HepG2 (cell line): ENCODE data around the gene SNRPB2. TPM values are rescaled to one million over a fixed set of nuclear protein-coding genes. Genes with fewer than 3 reads are reported as not detected.

Source experiments
- HES4 ChIP-seq: sonication (generic); formaldehyde crosslinking; IDR thresholded peaks from 2 replicates; pipeline ENCODE4 v1.9.0; 2021; ENCODE audit warnings: mild to moderate bottlenecking, missing genetic modification reagents, borderline replicate concordance
- IRF2 ChIP-seq: IDR thresholded peaks from 2 replicates; pipeline ENCODE4 v1.6.1; 2018; ENCODE audit warnings: missing genetic modification reagents, missing compliant biosample characterization
- JUN ChIP-seq: sonication (generic); formaldehyde crosslinking; IDR thresholded peaks from 2 replicates; pipeline ENCODE4 v1.4.0; 2020; ENCODE audit warnings: mild to moderate bottlenecking, missing genetic modification reagents
- MLLT10 ChIP-seq: sonication (generic); formaldehyde crosslinking; IDR thresholded peaks from 2 replicates; pipeline ENCODE4 v1.4.0; 2020; ENCODE audit warnings: missing genetic modification reagents
- NFAT5 ChIP-seq: sonication (generic); formaldehyde crosslinking; IDR thresholded peaks from 2 replicates; pipeline ENCODE4 v1.4.0; 2020; ENCODE audit warnings: missing genetic modification reagents
- NR1H2 ChIP-seq: sonication (generic); formaldehyde crosslinking; IDR thresholded peaks from 2 replicates; pipeline ENCODE4 v1.8.1; 2022; ENCODE audit warnings: low read depth, missing genetic modification reagents, borderline replicate concordance
- PTBP1 ChIP-seq: fragments of 200-400 bp; formaldehyde crosslinking; IDR thresholded peaks from 2 replicates; pipeline ENCODE4 v1.6.1; 2018; ENCODE audit warnings: low read length, low read depth; ENCODE audit not compliant: poor library complexity, severe bottlenecking
- SAP130 ChIP-seq: IDR thresholded peaks from 2 replicates; pipeline ENCODE4 v1.6.1; 2016; ENCODE audit warnings: low read depth
- TBL1XR1 ChIP-seq: fragments of 150-350 bp; IDR thresholded peaks from 2 replicates; pipeline ENCODE4 v1.6.1; 2014; ENCODE audit warnings: borderline replicate concordance, low read length; ENCODE audit not compliant: partially characterized antibody
- ZC3H4 ChIP-seq: sonication (generic); formaldehyde crosslinking; IDR thresholded peaks from 2 replicates; pipeline ENCODE4 v1.4.0; 2020; ENCODE audit warnings: missing genetic modification reagents, borderline replicate concordance
- ZNF207 ChIP-seq: fragments of 450-650 bp; IDR thresholded peaks from 2 replicates; pipeline ENCODE4 v1.6.1; 2016; ENCODE audit warnings: antibody characterized with exemption, borderline replicate concordance
- ZNF34 ChIP-seq: sonication (generic); formaldehyde crosslinking; IDR thresholded peaks from 2 replicates; pipeline ENCODE4 v1.4.0; 2020; ENCODE audit warnings: mild to moderate bottlenecking, missing genetic modification reagents, borderline replicate concordance
- ZNF354B ChIP-seq: sonication (generic); formaldehyde crosslinking; IDR thresholded peaks from 2 replicates; pipeline ENCODE4 v1.8.0; 2022; ENCODE audit warnings: mild to moderate bottlenecking, missing genetic modification reagents
- ZNF430 ChIP-seq: sonication (generic); formaldehyde crosslinking; IDR thresholded peaks from 2 replicates; pipeline ENCODE4 v1.9.0; 2021; ENCODE audit warnings: mild to moderate bottlenecking, missing genetic modification reagents
- polyA plus RNA-seq, 8 experiments: library from polyadenylated mRNA; depleted of rRNA in 3 of 8; stranded (reverse) in 7 of 8; unstranded in 1 of 8; fragments of >200 nt; fragmentation: Illumina TruSeq in 4 of 8; extraction: Trizol in 4 of 8; gene quantifications; 2 replicates each; pipeline versions ENCODE4 v1.2.1 to v1.2.3, GENCODE V29; 2011 to 2016; ENCODE audit warnings: low read depth in 4 of 8, missing spikeins in 1 of 8, mixed read lengths in 1 of 8; ENCODE audit not compliant: insufficient read depth in 1 of 8
- total RNA-seq, 5 experiments: library from RNA; depleted of rRNA; stranded (reverse); fragments of >200 nt; fragmentation: Illumina TruSeq; extraction: Trizol; gene quantifications; 2 replicates each; pipeline ENCODE4 v1.2.3, GENCODE V29; 2016; ENCODE audit warnings: low read depth in 1 of 5
- TF ChIP-seq, protein P1 (sequence below): sonication (generic); formaldehyde crosslinking; IDR thresholded peaks from 2 replicates; pipeline ENCODE4 v1.5.1; 2020; ENCODE audit warnings: mild to moderate bottlenecking, missing genetic modification reagents, moderate library complexity
- TF ChIP-seq, protein P2 (sequence below): sonication (generic); formaldehyde crosslinking; conservative IDR thresholded peaks from 2 replicates; pipeline ENCODE4 v1.8.0; 2022; ENCODE audit warnings: low read depth, missing genetic modification reagents

The SNRPB2 gene
- total and polyA plus RNA-seq, 2 of the 13 experiments (the other 11 are each of a cell fraction or from before 2014, with no cell fraction given), result 107 to 204 TPM

GRCh38 chr20:16729565-16730460 is at the start of gene SNRPB2 (continued):
- TF ChIP-seq, protein P1, sequence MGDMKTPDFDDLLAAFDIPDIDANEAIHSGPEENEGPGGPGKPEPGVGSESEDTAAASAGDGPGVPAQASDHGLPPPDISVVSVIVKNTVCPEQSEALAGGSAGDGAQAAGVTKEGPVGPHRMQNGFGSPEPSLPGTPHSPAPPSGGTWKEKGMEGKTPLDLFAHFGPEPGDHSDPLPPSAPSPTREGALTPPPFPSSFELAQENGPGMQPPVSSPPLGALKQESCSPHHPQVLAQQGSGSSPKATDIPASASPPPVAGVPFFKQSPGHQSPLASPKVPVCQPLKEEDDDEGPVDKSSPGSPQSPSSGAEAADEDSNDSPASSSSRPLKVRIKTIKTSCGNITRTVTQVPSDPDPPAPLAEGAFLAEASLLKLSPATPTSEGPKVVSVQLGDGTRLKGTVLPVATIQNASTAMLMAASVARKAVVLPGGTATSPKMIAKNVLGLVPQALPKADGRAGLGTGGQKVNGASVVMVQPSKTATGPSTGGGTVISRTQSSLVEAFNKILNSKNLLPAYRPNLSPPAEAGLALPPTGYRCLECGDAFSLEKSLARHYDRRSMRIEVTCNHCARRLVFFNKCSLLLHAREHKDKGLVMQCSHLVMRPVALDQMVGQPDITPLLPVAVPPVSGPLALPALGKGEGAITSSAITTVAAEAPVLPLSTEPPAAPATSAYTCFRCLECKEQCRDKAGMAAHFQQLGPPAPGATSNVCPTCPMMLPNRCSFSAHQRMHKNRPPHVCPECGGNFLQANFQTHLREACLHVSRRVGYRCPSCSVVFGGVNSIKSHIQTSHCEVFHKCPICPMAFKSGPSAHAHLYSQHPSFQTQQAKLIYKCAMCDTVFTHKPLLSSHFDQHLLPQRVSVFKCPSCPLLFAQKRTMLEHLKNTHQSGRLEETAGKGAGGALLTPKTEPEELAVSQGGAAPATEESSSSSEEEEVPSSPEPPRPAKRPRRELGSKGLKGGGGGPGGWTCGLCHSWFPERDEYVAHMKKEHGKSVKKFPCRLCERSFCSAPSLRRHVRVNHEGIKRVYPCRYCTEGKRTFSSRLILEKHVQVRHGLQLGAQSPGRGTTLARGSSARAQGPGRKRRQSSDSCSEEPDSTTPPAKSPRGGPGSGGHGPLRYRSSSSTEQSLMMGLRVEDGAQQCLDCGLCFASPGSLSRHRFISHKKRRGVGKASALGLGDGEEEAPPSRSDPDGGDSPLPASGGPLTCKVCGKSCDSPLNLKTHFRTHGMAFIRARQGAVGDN (CRISPR knock-in tag), result peak; percentile 97
- TF ChIP-seq, protein P2, sequence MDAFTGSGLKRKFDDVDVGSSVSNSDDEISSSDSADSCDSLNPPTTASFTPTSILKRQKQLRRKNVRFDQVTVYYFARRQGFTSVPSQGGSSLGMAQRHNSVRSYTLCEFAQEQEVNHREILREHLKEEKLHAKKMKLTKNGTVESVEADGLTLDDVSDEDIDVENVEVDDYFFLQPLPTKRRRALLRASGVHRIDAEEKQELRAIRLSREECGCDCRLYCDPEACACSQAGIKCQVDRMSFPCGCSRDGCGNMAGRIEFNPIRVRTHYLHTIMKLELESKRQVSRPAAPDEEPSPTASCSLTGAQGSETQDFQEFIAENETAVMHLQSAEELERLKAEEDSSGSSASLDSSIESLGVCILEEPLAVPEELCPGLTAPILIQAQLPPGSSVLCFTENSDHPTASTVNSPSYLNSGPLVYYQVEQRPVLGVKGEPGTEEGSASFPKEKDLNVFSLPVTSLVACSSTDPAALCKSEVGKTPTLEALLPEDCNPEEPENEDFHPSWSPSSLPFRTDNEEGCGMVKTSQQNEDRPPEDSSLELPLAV (CRISPR knock-in tag), result peak; percentile 36; the same call in 1 of the 2 replicates
- TF ChIP-seq TBL1XR1, result peak; percentile 98
- TF ChIP-seq JUN, result peak; percentile 77; the same call in 1 of the 2 replicates
- TF ChIP-seq ZNF34 (CRISPR knock-in tag), result peak; percentile 99; the same call in 1 of the 2 replicates
- peak; percentile 86; the same call in 1 of the 2 replicates for TF ChIP-seq NR1H2 (CRISPR knock-in tag)
- TF ChIP-seq SAP130 (CRISPR knock-in tag), result peak; percentile 99
- peak; percentile 87; the same call in 1 of the 2 replicates for TF ChIP-seq HES4
- TF ChIP-seq ZNF354B (CRISPR knock-in tag), result peak; percentile 91; the same call in 1 of the 2 replicates
- TF ChIP-seq NFAT5 (CRISPR knock-in tag), result peak; percentile 83
- TF ChIP-seq ZNF207, result peak; percentile 46; the same call in 1 of the 2 replicates
- no peak for TF ChIP-seq MLLT10 (CRISPR knock-in tag)
- peak; percentile 94; the same call in 1 of the 2 replicates for TF ChIP-seq ZNF430 (CRISPR knock-in tag)
- TF ChIP-seq IRF2 (CRISPR knock-in tag), result peak; percentile 100
- no peak; the same call in 1 of the 2 replicates for TF ChIP-seq ZC3H4 (CRISPR knock-in tag)
- peak; percentile 95 for TF ChIP-seq PTBP1
